HepG2 (cell line): Measurements from ENCODE around the gene RSKR. TPM values are rescaled to one million over a fixed set of nuclear protein-coding genes. Genes with fewer than 3 reads are reported as not detected.

Experiments used
- BCL6 ChIP-seq: IDR thresholded peaks from 2 replicates; pipeline ENCODE4 v1.6.1; 2016; ENCODE audit warnings: missing genetic modification reagents, missing compliant biosample characterization
- DMAP1 ChIP-seq: IDR thresholded peaks from 2 replicates; pipeline ENCODE4 v1.6.1; 2016
- HIVEP1 ChIP-seq: sonication (generic); formaldehyde crosslinking; IDR thresholded peaks from 2 replicates; pipeline ENCODE4 v1.4.0; 2020; ENCODE audit warnings: mild to moderate bottlenecking, missing genetic modification reagents
- HNF4A ChIP-seq: sonication (generic); formaldehyde crosslinking; IDR thresholded peaks from 2 replicates; pipeline ENCODE4 v1.4.0; 2020; ENCODE audit warnings: missing genetic modification reagents
- IRF1 ChIP-seq: sonication (generic); formaldehyde crosslinking; IDR thresholded peaks from 2 replicates; pipeline ENCODE4 v1.4.0; 2020; ENCODE audit warnings: low read depth, mild to moderate bottlenecking, missing genetic modification reagents
- KDM5A ChIP-seq: fragments of 200-600 bp; sonication (generic); IDR thresholded peaks from 2 replicates; pipeline ENCODE4 v1.7.0; 2018; ENCODE audit warnings: antibody characterized with exemption, mild to moderate bottlenecking, low read length, borderline replicate concordance
- NONO ChIP-seq, 2 experiments: fragments of 450-650 bp in 1 of 2; sonication (generic) in 1 of 2; formaldehyde crosslinking in 1 of 2; IDR thresholded peaks in 1 of 2; conservative IDR thresholded peaks in 1 of 2; 2 replicates each; pipeline versions ENCODE4 v1.6.1 to v1.8.0; 2017 to 2022; ENCODE audit warnings: mild to moderate bottlenecking in 1 of 2, missing genetic modification reagents in 1 of 2, moderate library complexity in 1 of 2
- NPAS2 ChIP-seq: sonication (generic); formaldehyde crosslinking; IDR thresholded peaks from 2 replicates; pipeline ENCODE4 v1.8.0; 2022; ENCODE audit warnings: mild to moderate bottlenecking, missing genetic modification reagents, borderline replicate concordance
- ONECUT2 ChIP-seq: sonication (generic); formaldehyde crosslinking; IDR thresholded peaks from 2 replicates; pipeline ENCODE4 v1.4.0; 2020; ENCODE audit warnings: missing genetic modification reagents
- POLR2AphosphoS5 ChIP-seq: IDR thresholded peaks from 2 replicates; pipeline ENCODE4 v1.6.1; 2012; ENCODE audit warnings: low read depth, low read length
- PRPF4 ChIP-seq: fragments of 200-400 bp; formaldehyde crosslinking; IDR thresholded peaks from 2 replicates; pipeline ENCODE4 v1.6.1; 2016; ENCODE audit warnings: low read length, low read depth; ENCODE audit not compliant: poor library complexity, severe bottlenecking
- SIN3A ChIP-seq: IDR thresholded peaks from 2 replicates; pipeline ENCODE4 v1.6.1; 2011; ENCODE audit warnings: low read depth, mild to moderate bottlenecking, control low read depth, low read length, borderline replicate concordance
- SPEN ChIP-seq: sonication (generic); formaldehyde crosslinking; IDR thresholded peaks from 2 replicates; pipeline ENCODE4 v1.5.1; 2020; ENCODE audit warnings: low read depth, mild to moderate bottlenecking, missing genetic modification reagents
- ZBTB42 ChIP-seq: sonication (generic); formaldehyde crosslinking; IDR thresholded peaks from 2 replicates; pipeline ENCODE4 v1.5.0; 2020; ENCODE audit warnings: mild to moderate bottlenecking, missing genetic modification reagents
- ZMYM2 ChIP-seq: sonication (generic); formaldehyde crosslinking; IDR thresholded peaks from 2 replicates; pipeline ENCODE4 v1.8.0; 2022; ENCODE audit warnings: mild to moderate bottlenecking, missing genetic modification reagents
- ZNF232 ChIP-seq: sonication (generic); formaldehyde crosslinking; IDR thresholded peaks from 2 replicates; pipeline ENCODE4 v1.4.0; 2020; ENCODE audit warnings: missing genetic modification reagents, borderline replicate concordance
- ZNF446 ChIP-seq: sonication (generic); formaldehyde crosslinking; IDR thresholded peaks from 2 replicates; pipeline ENCODE4 v1.5.0; 2020; ENCODE audit warnings: mild to moderate bottlenecking, missing genetic modification reagents
- ZNF710 ChIP-seq: sonication (generic); formaldehyde crosslinking; IDR thresholded peaks from 2 replicates; pipeline ENCODE4 v1.5.0; 2020; ENCODE audit warnings: mild to moderate bottlenecking, missing genetic modification reagents, borderline replicate concordance
- ZNF766 ChIP-seq: sonication (generic); formaldehyde crosslinking; IDR thresholded peaks from 2 replicates; pipeline ENCODE4 v1.5.0; 2020; ENCODE audit warnings: missing genetic modification reagents, borderline replicate concordance
- ZNF773 ChIP-seq: sonication (generic); formaldehyde crosslinking; IDR thresholded peaks from 2 replicates; pipeline ENCODE4 v1.4.0; 2020; ENCODE audit warnings: missing genetic modification reagents, borderline replicate concordance
- polyA plus RNA-seq, 8 experiments: library from polyadenylated mRNA; depleted of rRNA in 3 of 8; stranded (reverse) in 7 of 8; unstranded in 1 of 8; fragments of >200 nt; fragmentation: Illumina TruSeq in 4 of 8; extraction: Trizol in 4 of 8; gene quantifications; 2 replicates each; pipeline versions ENCODE4 v1.2.1 to v1.2.3, GENCODE V29; 2011 to 2016; ENCODE audit warnings: low read depth in 4 of 8, missing spikeins in 1 of 8, mixed read lengths in 1 of 8; ENCODE audit not compliant: insufficient read depth in 1 of 8
- total RNA-seq, 5 experiments: library from RNA; depleted of rRNA; stranded (reverse); fragments of >200 nt; fragmentation: Illumina TruSeq; extraction: Trizol; gene quantifications; 2 replicates each; pipeline ENCODE4 v1.2.3, GENCODE V29; 2016; ENCODE audit warnings: low read depth in 1 of 5
- TF ChIP-seq, protein P1 (sequence below): sonication (generic); formaldehyde crosslinking; conservative IDR thresholded peaks from 2 replicates; pipeline ENCODE4 v1.8.0; 2022; ENCODE audit warnings: mild to moderate bottlenecking, moderate library complexity, missing genetic modification reagents
- TF ChIP-seq, protein P2 (sequence below): sonication (generic); formaldehyde crosslinking; IDR thresholded peaks from 2 replicates; pipeline ENCODE4 v1.5.1; 2020; ENCODE audit warnings: mild to moderate bottlenecking, missing genetic modification reagents, moderate library complexity
- TF ChIP-seq, protein P3 (sequence below): sonication (generic); formaldehyde crosslinking; IDR thresholded peaks from 2 replicates; pipeline ENCODE4 v1.5.1; 2020; ENCODE audit warnings: missing genetic modification reagents, mild to moderate bottlenecking, borderline replicate concordance

RSKR gene
- total and polyA plus RNA-seq, 2 of the 13 experiments (the other 11 are each of a cell fraction or from before 2014, with no cell fraction given), result 5.0 to 10.4 TPM

- TF ChIP-seq NPAS2 (CRISPR knock-in tag) (no peak), PRPF4 (no peak), BCL6 (peak; percentile 29; the same call in 1 of the 2 replicates), HIVEP1 (CRISPR knock-in tag) (peak; percentile 49), NONO (IDR thresholded peaks at IDR 0.05) (no peak), NONO (CRISPR knock-in tag; conservative IDR thresholded peaks at IDR 0.05) (peak; percentile 55; the same call in 1 of the 2 replicates), ZNF232 (peak; percentile 60; the same call in 1 of the 2 replicates), POLR2AphosphoS5 (peak; percentile 76), KDM5A (peak; percentile 82), ZBTB42 (0 out of 2 replicates have a peak, but pooled peaks have one; percentile 53), HNF4A (CRISPR knock-in tag) (peak; percentile 47), DMAP1 (CRISPR knock-in tag) (peak; percentile 50), SIN3A (peak; percentile 97), ZNF710 (CRISPR knock-in tag) (peak; percentile 66; the same call in 1 of the 2 replicates), IRF1 (CRISPR knock-in tag) (no peak), ZNF773 (CRISPR knock-in tag) (no peak), ZNF766 (CRISPR knock-in tag) (peak; percentile 43; the same call in 1 of the 2 replicates), ONECUT2 (CRISPR knock-in tag) (0 out of 2 replicates have a peak, but pooled peaks have one; percentile 20), ZMYM2 (CRISPR knock-in tag) (0 out of 2 replicates have a peak, but pooled peaks have one; percentile 61), ZNF446 (CRISPR knock-in tag) (no peak), SPEN (peak; percentile 63; the same call in 1 of the 2 replicates)
- TF ChIP-seq, protein P1, sequence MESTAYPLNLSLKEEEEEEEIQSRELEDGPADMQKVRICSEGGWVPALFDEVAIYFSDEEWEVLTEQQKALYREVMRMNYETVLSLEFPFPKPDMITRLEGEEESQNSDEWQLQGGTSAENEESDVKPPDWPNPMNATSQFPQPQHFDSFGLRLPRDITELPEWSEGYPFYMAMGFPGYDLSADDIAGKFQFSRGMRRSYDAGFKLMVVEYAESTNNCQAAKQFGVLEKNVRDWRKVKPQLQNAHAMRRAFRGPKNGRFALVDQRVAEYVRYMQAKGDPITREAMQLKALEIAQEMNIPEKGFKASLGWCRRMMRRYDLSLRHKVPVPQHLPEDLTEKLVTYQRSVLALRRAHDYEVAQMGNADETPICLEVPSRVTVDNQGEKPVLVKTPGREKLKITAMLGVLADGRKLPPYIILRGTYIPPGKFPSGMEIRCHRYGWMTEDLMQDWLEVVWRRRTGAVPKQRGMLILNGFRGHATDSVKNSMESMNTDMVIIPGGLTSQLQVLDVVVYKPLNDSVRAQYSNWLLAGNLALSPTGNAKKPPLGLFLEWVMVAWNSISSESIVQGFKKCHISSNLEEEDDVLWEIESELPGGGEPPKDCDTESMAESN (CRISPR knock-in tag), result peak; percentile 75; the same call in 1 of the 2 replicates
- TF ChIP-seq, protein P2, sequence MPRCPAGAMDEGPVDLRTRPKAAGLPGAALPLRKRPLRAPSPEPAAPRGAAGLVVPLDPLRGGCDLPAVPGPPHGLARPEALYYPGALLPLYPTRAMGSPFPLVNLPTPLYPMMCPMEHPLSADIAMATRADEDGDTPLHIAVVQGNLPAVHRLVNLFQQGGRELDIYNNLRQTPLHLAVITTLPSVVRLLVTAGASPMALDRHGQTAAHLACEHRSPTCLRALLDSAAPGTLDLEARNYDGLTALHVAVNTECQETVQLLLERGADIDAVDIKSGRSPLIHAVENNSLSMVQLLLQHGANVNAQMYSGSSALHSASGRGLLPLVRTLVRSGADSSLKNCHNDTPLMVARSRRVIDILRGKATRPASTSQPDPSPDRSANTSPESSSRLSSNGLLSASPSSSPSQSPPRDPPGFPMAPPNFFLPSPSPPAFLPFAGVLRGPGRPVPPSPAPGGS, result 0 out of 2 replicates have a peak, but pooled peaks have one; percentile 37
- TF ChIP-seq, protein P3, sequence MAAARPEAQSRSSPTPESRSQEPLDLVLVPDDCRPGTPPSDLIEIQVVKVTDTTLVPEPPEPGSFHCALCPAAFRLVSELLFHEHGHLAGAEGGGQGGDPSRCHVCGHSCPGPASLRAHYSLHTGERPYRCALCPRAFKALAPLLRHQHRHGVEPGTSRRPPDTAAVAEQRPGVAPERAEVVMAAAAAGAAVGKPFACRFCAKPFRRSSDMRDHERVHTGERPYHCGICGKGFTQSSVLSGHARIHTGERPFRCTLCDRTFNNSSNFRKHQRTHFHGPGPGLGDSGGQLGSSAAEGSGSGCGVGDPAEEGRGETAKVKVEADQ, result no peak
Observed at GRCh38 chr17:28598799-28599310, 15.1 kb downstream of the RSKR start, which contains the start of gene SPAG5 (continued).
